ENCODE data around the gene ZP1.

Gene ZP1

GRCh38 chr11:60889869-60890311 lies 22.5 kb downstream of the ZP1 start:
- H3K4me1 Mint-ChIP-seq, result no peaks in the 10 kb centered on the region
- peaks cover 2% of the 10 kb centered on the region for H3K9me3 Mint-ChIP-seq
- peaks cover 53% of the 10 kb centered on the region for H3K36me3 Mint-ChIP-seq (ENCODE audit: low read depth)
- no peak overlapping the region for H3K4me3 Mint-ChIP-seq
- H3K27ac Mint-ChIP-seq, result no peak overlapping the region
- H3K27me3 Mint-ChIP-seq (ENCODE audit: low read depth), result no peaks in the 10 kb centered on the region
- TF ChIP-seq CTCF (IDR thresholded peaks at IDR 0.05; ENCODE audit: unreplicated experiment in 3 of 3), result no peak

- Mint-ChIP-seq H3K27ac (no peak overlapping the region), H3K36me3 (ENCODE audit: low read depth) (peaks cover 53% of the 10 kb centered on the region), H3K9me3 (peaks cover 2% of the 10 kb centered on the region), H3K4me3 (no peak overlapping the region), H3K4me1 (no peaks in the 10 kb centered on the region), H3K27me3 (ENCODE audit: low read depth) (no peaks in the 10 kb centered on the region)
- TF ChIP-seq CTCF (IDR thresholded peaks at IDR 0.05; ENCODE audit: unreplicated experiment in 3 of 3), result no peak
Observed at GRCh38 chr11:60890696-60891095, 23.4 kb downstream of the ZP1 start.

DNA sequence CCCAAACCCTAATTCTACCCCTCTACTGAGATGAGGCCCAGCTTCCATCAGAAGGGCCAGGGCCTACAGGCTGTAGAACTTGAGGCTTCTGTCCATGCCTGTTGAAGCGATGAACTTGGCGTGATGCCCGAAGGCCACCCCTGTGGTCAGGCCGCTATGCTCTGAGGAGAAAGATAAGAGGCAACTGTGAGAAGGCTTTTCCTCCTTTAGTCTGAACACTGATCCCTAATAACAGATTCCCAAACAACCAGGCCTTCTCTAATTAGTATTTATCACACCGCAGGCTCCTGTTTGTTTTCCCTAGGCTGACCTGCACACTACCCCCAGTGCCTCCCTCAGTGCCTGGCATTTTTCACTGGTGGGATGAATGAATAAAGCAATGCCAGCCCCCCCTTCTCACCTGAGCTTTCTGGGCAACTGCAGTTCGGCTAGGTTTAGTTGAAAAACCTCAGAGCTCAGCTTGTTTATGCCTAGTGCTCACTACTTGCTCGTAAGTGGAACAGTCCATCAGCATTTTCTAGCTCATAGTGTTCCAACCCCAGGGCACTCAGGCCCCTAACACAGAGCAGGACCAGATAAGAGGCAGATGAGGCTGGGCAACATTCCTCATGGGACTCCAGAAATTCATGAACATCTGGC lies 23.9 kb downstream of the ZP1 start:
- TF ChIP-seq CTCF (IDR thresholded peaks at IDR 0.05; ENCODE audit: unreplicated experiment in 3 of 3), result no peak
- H3K27ac Mint-ChIP-seq, result no peak overlapping the region
- H3K27me3 Mint-ChIP-seq (ENCODE audit: low read depth), result no peaks in the 10 kb centered on the region
- no peaks in the 10 kb centered on the region for H3K4me1 Mint-ChIP-seq
- no peak overlapping the region for H3K4me3 Mint-ChIP-seq
- H3K36me3 Mint-ChIP-seq (ENCODE audit: low read depth), result peaks cover 56% of the 10 kb centered on the region
- peaks cover 2% of the 10 kb centered on the region for H3K9me3 Mint-ChIP-seq

- H3K4me1 Mint-ChIP-seq, result no peaks in the 10 kb centered on the region
- H3K27ac Mint-ChIP-seq, result no peak overlapping the region
- H3K36me3 Mint-ChIP-seq (ENCODE audit: low read depth), result peaks cover 81% of the 10 kb centered on the region
- H3K4me3 Mint-ChIP-seq, result no peak overlapping the region
- H3K9me3 Mint-ChIP-seq, result no peaks in the 10 kb centered on the region
- no peak for TF ChIP-seq CTCF (IDR thresholded peaks at IDR 0.05; ENCODE audit: unreplicated experiment in 3 of 3)
- H3K27me3 Mint-ChIP-seq (ENCODE audit: low read depth), result no peaks in the 10 kb centered on the region
Observed at GRCh38 chr11:60895687-60896086, 28.3 kb downstream of the ZP1 start.

GRCh38 chr11:60897496-60897895 lies 30.2 kb downstream of the ZP1 start:
- Mint-ChIP-seq H3K9me3 (no peaks in the 10 kb centered on the region), H3K36me3 (ENCODE audit: low read depth) (peaks cover 80% of the 10 kb centered on the region), H3K4me3 (no peak overlapping the region), H3K27ac (no peak overlapping the region), H3K4me1 (no peaks in the 10 kb centered on the region), H3K27me3 (ENCODE audit: low read depth) (no peaks in the 10 kb centered on the region)
- no peak for TF ChIP-seq CTCF (IDR thresholded peaks at IDR 0.05; ENCODE audit: unreplicated experiment in 3 of 3)

All from nephron (organoid).